Measurements from ENCODE around the gene CFAP299. TPM values are rescaled to one million over a fixed set of nuclear protein-coding genes. Genes with fewer than 3 reads are reported as not detected.
"Not testable (repeated sequence)": the region's sequence is repeated elsewhere in the genome, so short reads cannot be mapped to it uniquely, and the experiment has no call there.

Gene CFAP299
- total RNA-seq, 1 donor from 2014 or later, result not detected

- no peak for TF ChIP-seq CTCF (conservative IDR thresholded peaks at IDR 0.05)
- Mint-ChIP-seq H3K27me3 (ENCODE audit: low read depth) (peaks cover 15% of the 10 kb centered on the region), H3K4me3 (no peak overlapping the region), H3K9me3 (no peaks in the 10 kb centered on the region), H3K36me3 (ENCODE audit: low read depth) (no peaks in the 10 kb centered on the region), H3K27ac (ENCODE audit: unreplicated experiment) (no peak overlapping the region), H3K4me1 (peaks cover 8% of the 10 kb centered on the region)
- DNase-seq (ENCODE audit: low read depth, low spot score), result no peak
Measured at GRCh38 chr4:80331693-80332092, 3.8 kb upstream of the CFAP299 start.

- H3K27ac Mint-ChIP-seq (ENCODE audit: unreplicated experiment), result no peak overlapping the region
- H3K4me1 Mint-ChIP-seq, result peaks cover 8% of the 10 kb centered on the region
- DNase-seq (ENCODE audit: low read depth, low spot score), result no peak
- peaks cover 24% of the 10 kb centered on the region for H3K27me3 Mint-ChIP-seq (ENCODE audit: low read depth)
- H3K4me3 Mint-ChIP-seq, result no peak overlapping the region
- no peaks in the 10 kb centered on the region for H3K36me3 Mint-ChIP-seq (ENCODE audit: low read depth)
- no peak for TF ChIP-seq CTCF (conservative IDR thresholded peaks at IDR 0.05)
- no peaks in the 10 kb centered on the region for H3K9me3 Mint-ChIP-seq
Measured at GRCh38 chr4:80333121-80333520, 2.4 kb upstream of the CFAP299 start.

- Mint-ChIP-seq H3K9me3 (no peaks in the 10 kb centered on the region), H3K4me1 (peaks cover 8% of the 10 kb centered on the region), H3K27me3 (ENCODE audit: low read depth) (peaks cover 37% of the 10 kb centered on the region), H3K27ac (ENCODE audit: unreplicated experiment) (no peak overlapping the region), H3K36me3 (ENCODE audit: low read depth) (no peaks in the 10 kb centered on the region), H3K4me3 (peak overlapping the region; percentile 20)
- DNase-seq (ENCODE audit: low read depth, low spot score), result no peak
- no peak for TF ChIP-seq CTCF (conservative IDR thresholded peaks at IDR 0.05)
Measured at GRCh38 chr4:80334568-80334967, 962 bp upstream of the CFAP299 start.

- DNase-seq (ENCODE audit: low read depth, low spot score), result no peak
- peak overlapping the region; percentile 90 for H3K4me3 Mint-ChIP-seq
- H3K27ac Mint-ChIP-seq (ENCODE audit: unreplicated experiment), result no peak overlapping the region
- H3K4me1 Mint-ChIP-seq, result peaks cover 8% of the 10 kb centered on the region
- TF ChIP-seq CTCF (conservative IDR thresholded peaks at IDR 0.05), result no peak
- no peaks in the 10 kb centered on the region for H3K36me3 Mint-ChIP-seq (ENCODE audit: low read depth)
- H3K9me3 Mint-ChIP-seq, result no peaks in the 10 kb centered on the region
- H3K27me3 Mint-ChIP-seq (ENCODE audit: low read depth), result peaks cover 41% of the 10 kb centered on the region
Measured at GRCh38 chr4:80335226-80335553, 340 bp upstream of the CFAP299 start.

- H3K27me3 Mint-ChIP-seq (ENCODE audit: low read depth), result peaks cover 45% of the 10 kb centered on the region
- no peaks in the 10 kb centered on the region for H3K36me3 Mint-ChIP-seq (ENCODE audit: low read depth)
- peaks cover 8% of the 10 kb centered on the region for H3K4me1 Mint-ChIP-seq
- peak; percentile 41 for TF ChIP-seq CTCF (conservative IDR thresholded peaks at IDR 0.05)
- no peak for DNase-seq (ENCODE audit: low read depth, low spot score)
- H3K4me3 Mint-ChIP-seq, result peak overlapping the region; percentile 90
- H3K9me3 Mint-ChIP-seq, result no peaks in the 10 kb centered on the region
- no peak overlapping the region for H3K27ac Mint-ChIP-seq (ENCODE audit: unreplicated experiment)
Measured at GRCh38 chr4:80336582-80336981, 1.1 kb downstream of the CFAP299 start.

GRCh38 chr4:80340036-80340435 is 4.5 kb downstream of the CFAP299 start:
- Mint-ChIP-seq H3K27ac (ENCODE audit: unreplicated experiment) (no peak overlapping the region), H3K4me1 (peaks cover 8% of the 10 kb centered on the region), H3K9me3 (peaks cover 11% of the 10 kb centered on the region), H3K4me3 (no peak overlapping the region), H3K36me3 (ENCODE audit: low read depth) (no peaks in the 10 kb centered on the region), H3K27me3 (ENCODE audit: low read depth) (peaks cover 76% of the 10 kb centered on the region)
- no peak for TF ChIP-seq CTCF (conservative IDR thresholded peaks at IDR 0.05)
- no peak for DNase-seq (ENCODE audit: low read depth, low spot score)

- Mint-ChIP-seq H3K9me3 (peaks cover 13% of the 10 kb centered on the region), H3K27me3 (ENCODE audit: low read depth) (peaks cover 78% of the 10 kb centered on the region)
- not testable (repeated sequence) for H3K4me3 Mint-ChIP-seq; H3K36me3 Mint-ChIP-seq (ENCODE audit: low read depth); DNase-seq (ENCODE audit: low read depth, low spot score); H3K27ac Mint-ChIP-seq (ENCODE audit: unreplicated experiment); H3K4me1 Mint-ChIP-seq
Measured at GRCh38 chr4:80342684-80343083, 7.2 kb downstream of the CFAP299 start.

All from neural crest cell (in vitro differentiated cells).